ENCODE data around the gene THADA.

GRCh38 chr2:43507137-43507536 lies 88.7 kb downstream of the THADA start:
- TF ChIP-seq CTCF (IDR thresholded peaks at IDR 0.05) (no peak), EZH2phosphoT487 (IDR thresholded peaks at IDR 0.05) (no peak), EZH2 (IDR thresholded peaks at IDR 0.05) (no peak)

Data from neural progenitor cell (in vitro differentiated cells).